Measurements from ENCODE around the gene FIGNL2.

Gene FIGNL2

DNA sequence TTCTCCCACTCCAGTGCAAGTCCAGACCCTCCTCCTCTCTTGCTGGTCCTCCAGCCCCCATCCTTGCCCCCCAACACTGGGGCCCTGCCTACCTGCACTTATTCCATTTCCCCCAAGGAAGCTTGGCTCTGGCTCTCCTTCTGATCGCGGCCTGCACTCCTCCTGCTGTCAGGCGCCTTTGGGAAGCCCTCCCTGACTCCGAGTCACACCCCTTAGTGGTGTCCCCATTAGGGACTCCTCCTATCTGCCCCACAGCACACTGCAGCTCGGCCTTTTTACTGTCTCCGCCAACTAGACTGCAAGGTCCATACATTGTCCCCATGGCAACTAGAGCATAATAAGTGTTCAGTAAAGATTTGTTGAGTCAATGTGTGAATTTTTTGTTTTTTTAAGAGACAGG is 32.9 kb downstream of the FIGNL2 start:
- Mint-ChIP-seq H3K27me3 (ENCODE audit: low read depth) (peaks cover 37% of the 10 kb centered on the region), H3K27ac (peak overlapping the region; percentile 37 to 58 (median 45)), H3K36me3 (ENCODE audit: low read depth) (no peaks in the 10 kb centered on the region), H3K9me3 (no peaks in the 10 kb centered on the region), H3K4me1 (peaks cover 27% of the 10 kb centered on the region), H3K4me3 (peak overlapping the region; percentile 81 to 84 (median 82))
- no peak for TF ChIP-seq CTCF (IDR thresholded peaks at IDR 0.05; ENCODE audit: unreplicated experiment in 3 of 3)

DNA sequence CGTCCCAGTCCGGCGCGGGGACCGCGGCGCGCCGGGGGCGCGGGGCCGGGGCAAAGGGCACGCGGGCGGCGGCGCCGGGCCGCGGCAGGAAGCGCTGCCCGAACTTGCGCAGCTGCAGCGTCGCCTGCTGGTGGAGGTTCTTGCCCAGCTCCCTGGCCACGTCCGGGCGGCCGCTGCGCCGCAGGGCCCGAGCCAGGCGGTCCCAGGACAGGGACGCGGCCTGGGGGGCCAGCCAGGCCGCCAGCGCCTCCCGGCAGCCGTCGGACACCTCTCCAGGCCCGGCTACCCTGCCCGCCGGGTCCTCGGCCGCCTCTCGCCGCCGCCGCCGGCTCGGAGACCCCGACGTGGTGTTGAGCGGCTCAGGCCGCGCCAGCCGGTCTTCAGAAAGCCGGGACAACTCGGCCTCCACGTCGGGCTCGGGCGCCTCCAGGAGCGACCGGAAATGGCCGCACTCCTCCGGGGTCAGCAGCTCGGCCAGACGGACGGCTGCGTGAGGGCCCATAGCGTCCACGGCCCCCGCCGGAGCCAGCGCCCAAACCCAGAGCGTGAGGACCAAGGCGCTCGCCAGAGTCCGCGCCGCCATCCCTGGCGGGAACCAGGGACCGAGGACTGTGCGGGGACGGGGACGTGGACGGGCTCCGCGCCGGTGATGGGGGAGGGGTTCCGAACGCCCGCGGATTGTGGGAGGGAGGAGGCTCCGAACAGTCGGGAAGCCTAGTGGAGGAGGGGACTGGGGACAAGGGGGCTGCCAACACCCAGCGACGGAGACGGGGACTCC is 34.0 kb downstream of the FIGNL2 start:
- no peaks in the 10 kb centered on the region for H3K9me3 Mint-ChIP-seq
- H3K36me3 Mint-ChIP-seq (ENCODE audit: low read depth), result no peaks in the 10 kb centered on the region
- H3K27ac Mint-ChIP-seq, result peak overlapping the region in 2 of 3 experiments; percentile 37 to 45
- H3K27me3 Mint-ChIP-seq (ENCODE audit: low read depth), result peaks cover 33% of the 10 kb centered on the region
- H3K4me3 Mint-ChIP-seq, result peak overlapping the region; percentile 81 to 84 (median 82)
- peaks cover 22% of the 10 kb centered on the region for H3K4me1 Mint-ChIP-seq
- peak; percentile 47 to 69 (median 55) for TF ChIP-seq CTCF (IDR thresholded peaks at IDR 0.05; ENCODE audit: unreplicated experiment in 3 of 3)

DNA sequence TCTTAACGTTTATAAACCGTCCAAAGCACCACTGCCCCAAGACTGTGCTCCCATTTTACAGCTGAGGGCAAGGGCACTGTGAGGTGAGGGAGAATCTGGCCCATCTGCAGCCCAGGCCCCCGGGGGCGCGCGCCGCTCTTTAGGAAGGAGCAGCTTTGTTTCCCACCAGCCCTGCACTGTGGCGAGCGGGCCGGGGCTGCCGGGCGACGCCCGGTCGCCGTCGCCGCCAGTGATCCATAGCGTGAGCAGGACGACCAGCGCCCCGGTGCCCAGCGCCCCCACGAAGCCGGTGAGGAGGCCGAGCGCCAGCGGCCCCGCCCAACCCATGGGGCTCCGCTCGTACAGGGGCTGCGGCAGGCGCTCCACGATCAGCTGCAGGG is 34.6 kb downstream of the FIGNL2 start:
- Mint-ChIP-seq H3K36me3 (ENCODE audit: low read depth) (no peaks in the 10 kb centered on the region), H3K9me3 (no peaks in the 10 kb centered on the region), H3K4me1 (peaks cover 21% of the 10 kb centered on the region), H3K4me3 (peak overlapping the region in 2 of 3 experiments; percentile 27 to 65), H3K27me3 (ENCODE audit: low read depth) (peaks cover 33% of the 10 kb centered on the region), H3K27ac (no peak overlapping the region)
- TF ChIP-seq CTCF (IDR thresholded peaks at IDR 0.05; ENCODE audit: unreplicated experiment in 3 of 3), result no peak

GRCh38 chr12:51812871-51813270 is 35.6 kb downstream of the FIGNL2 start:
- no peaks in the 10 kb centered on the region for H3K9me3 Mint-ChIP-seq
- peak overlapping the region; percentile 57 to 68 (median 64) for H3K4me3 Mint-ChIP-seq
- peaks cover 33% of the 10 kb centered on the region for H3K27me3 Mint-ChIP-seq (ENCODE audit: low read depth)
- no peak for TF ChIP-seq CTCF (IDR thresholded peaks at IDR 0.05; ENCODE audit: unreplicated experiment in 3 of 3)
- peaks cover 13% of the 10 kb centered on the region for H3K4me1 Mint-ChIP-seq
- peak overlapping the region in 1 of 3 experiments; percentile 43 for H3K27ac Mint-ChIP-seq
- H3K36me3 Mint-ChIP-seq (ENCODE audit: low read depth), result no peaks in the 10 kb centered on the region

GRCh38 chr12:51811203-51812202 is 37.0 kb downstream of the FIGNL2 start:
- Mint-ChIP-seq H3K36me3 (ENCODE audit: low read depth) (no peaks in the 10 kb centered on the region), H3K9me3 (no peaks in the 10 kb centered on the region), H3K27ac (no peak overlapping the region), H3K4me3 (no peak overlapping the region), H3K4me1 (peaks cover 4% of the 10 kb centered on the region), H3K27me3 (ENCODE audit: low read depth) (peaks cover 26% of the 10 kb centered on the region)
- no peak for TF ChIP-seq CTCF (IDR thresholded peaks at IDR 0.05; ENCODE audit: unreplicated experiment in 3 of 3)
